GM20000 (cell line): ENCODE results near the gene MME.

Experiments used
- DNase-seq: peaks from one replicate; pipeline ENCODE4 v3.0.0; 2012; ENCODE audit warnings: low spot score
- TF ChIP-seq, protein P1 (sequence below): IDR thresholded peaks from 2 replicates; pipeline ENCODE4 v1.5.1; 2012; ENCODE audit warnings: mild to moderate bottlenecking, control low read depth; ENCODE audit errors: extremely low read depth, missing control alignments

Gene MME

DNA sequence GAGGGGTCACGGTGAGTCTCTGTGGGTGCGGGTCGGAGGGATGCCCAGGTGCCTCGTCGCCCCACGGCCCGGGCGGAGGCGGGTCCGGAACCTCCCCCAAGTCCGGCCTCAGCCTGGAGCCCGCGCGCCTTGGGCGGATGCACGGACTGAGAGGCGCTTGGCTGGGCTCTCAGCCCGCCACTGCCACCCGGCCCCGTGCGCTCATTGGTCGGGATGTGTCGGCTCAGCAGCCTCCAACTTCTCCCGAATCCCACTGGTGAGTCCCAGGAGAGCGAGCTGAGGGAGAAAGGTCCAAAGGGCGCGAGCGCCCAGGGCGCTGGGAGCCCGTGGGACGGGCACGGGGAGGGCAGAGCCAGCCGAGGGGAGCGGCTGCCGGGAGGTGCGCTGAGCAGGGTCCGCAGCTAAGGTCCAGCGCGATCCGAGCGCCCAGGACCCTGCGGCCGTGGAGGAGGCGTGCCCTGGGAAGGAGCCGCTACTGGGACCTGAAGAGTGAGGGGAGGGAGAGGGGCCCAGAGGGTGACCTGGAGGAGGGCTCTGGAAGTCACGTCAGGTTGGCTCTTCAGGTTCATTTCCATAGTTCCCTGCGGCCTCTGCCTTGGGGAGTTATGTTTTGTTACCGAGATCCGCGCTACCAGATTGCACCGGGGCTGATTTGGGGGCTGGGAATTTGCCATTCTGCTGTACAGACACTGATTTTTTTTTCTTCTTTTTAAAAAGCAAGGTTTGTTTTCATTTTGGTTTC, at the start of gene MME:
MME (plus strand) TSS at position 574 of the 742 bp plus-strand sequence. CDS start 3,849 bp downstream, outside the sequence.
- TF ChIP-seq, protein P1, sequence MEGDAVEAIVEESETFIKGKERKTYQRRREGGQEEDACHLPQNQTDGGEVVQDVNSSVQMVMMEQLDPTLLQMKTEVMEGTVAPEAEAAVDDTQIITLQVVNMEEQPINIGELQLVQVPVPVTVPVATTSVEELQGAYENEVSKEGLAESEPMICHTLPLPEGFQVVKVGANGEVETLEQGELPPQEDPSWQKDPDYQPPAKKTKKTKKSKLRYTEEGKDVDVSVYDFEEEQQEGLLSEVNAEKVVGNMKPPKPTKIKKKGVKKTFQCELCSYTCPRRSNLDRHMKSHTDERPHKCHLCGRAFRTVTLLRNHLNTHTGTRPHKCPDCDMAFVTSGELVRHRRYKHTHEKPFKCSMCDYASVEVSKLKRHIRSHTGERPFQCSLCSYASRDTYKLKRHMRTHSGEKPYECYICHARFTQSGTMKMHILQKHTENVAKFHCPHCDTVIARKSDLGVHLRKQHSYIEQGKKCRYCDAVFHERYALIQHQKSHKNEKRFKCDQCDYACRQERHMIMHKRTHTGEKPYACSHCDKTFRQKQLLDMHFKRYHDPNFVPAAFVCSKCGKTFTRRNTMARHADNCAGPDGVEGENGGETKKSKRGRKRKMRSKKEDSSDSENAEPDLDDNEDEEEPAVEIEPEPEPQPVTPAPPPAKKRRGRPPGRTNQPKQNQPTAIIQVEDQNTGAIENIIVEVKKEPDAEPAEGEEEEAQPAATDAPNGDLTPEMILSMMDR = no peak
- no peak for DNase-seq

DNA sequence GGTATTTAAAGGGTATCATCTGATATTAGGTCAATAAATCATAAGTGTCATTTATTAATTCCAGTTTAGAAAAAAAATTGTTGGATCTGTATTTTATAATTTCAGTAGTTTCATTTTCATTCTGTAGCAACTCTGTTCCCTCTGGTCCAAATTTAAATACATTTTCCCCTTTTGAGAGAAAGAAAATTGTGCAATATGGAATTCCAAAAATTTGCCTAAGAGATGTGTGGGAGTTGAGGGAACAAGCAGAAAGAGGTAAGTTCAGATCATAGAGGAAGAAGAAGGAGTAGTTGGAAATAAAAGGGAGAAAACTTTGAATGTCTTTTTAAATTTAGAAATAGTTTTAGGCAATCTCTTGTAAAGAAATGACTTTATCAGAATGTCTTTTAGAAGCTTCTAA, 48.9 kb upstream of the MME start:
- no peak for DNase-seq
- TF ChIP-seq, protein P1 = no peak

DNA sequence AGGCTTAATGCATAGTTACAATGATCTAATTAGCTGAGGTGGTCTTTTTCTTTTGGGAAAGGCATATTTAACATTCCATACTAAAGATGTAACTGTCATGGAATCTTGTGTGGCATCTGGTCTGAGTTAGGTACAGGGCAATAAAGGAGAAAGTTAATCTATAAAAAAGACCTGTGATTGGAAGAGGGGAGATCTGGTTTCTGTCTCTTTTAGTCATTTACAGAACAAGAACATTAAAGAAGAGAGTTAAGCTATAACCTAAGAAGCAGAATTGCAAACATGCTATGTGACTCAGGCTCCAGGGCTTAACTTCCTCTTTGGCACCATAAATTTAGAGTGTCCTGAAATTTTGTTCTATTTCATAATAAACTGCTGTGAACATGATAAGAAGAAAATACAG, 47.2 kb upstream of the MME start:
- no peak for DNase-seq

GRCh38 chr3:155034786-155035185, 45.3 kb upstream of the MME start:
- TF ChIP-seq, protein P1 = no peak

More for the DNA sequence above, 47.2 kb upstream of the MME start:
- TF ChIP-seq, protein P1 = no peak

DNA sequence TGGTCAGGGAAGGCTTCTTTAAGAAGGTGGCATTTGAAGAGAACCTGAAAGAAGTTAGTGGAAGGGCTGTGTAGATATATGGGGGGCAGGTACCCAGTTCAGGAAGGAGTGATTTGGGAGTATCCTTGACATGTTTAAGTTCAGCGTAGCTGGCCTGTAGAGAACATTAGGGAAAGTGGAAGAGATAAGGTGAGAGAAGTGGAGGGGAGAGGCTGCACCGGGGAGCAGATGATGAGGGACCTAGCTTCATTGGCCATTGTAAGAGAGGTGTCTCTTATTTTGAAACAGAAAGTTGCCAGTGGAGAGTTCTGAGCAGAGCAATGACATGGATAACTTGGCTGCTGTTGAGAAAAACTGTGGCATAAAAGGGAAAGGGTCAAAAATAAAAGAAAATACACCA, 44.6 kb upstream of the MME start:
- TF ChIP-seq, protein P1 = no peak

More at GRCh38 chr3:155034786-155035185, 45.3 kb upstream of the MME start:
- DNase-seq = no peak

GRCh38 chr3:155037508-155038202, 42.5 kb upstream of the MME start:
- TF ChIP-seq, protein P1 = no peak
- no peak for DNase-seq

More for the DNA sequence above, 44.6 kb upstream of the MME start:
- DNase-seq = no peak

DNA sequence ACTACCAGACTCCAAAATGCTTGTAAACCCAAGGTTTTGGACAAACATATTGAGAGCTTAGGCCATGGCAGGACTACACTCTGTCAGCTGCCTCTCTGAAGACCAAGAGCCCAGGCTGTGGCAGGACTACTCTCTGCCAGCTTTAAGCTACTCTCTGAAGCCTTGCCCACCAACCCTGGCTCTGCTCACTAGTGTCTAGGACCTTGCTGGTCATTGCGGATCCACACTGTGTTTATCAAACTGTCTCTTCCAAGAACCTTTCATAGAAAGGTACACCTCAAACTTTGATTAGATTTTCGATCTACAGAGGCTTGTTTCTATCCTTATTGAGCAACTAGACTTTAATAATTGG, 41.9 kb upstream of the MME start:
- DNase-seq = no peak
- TF ChIP-seq, protein P1 = no peak
